ENCODE data around the gene RPS6KB1.
"Not testable (repeated sequence)": the region's sequence is repeated elsewhere in the genome, so short reads cannot be mapped to it uniquely, and the experiment has no call there.

The RPS6KB1 gene

GRCh38 chr17:59892924-59893675, at the start of gene RPS6KB1, which contains the start of gene TUBD1:
RPS6KB1 (plus strand) TSS chr17:59893121; CDS start chr17:59893185, 64 bp downstream.
TUBD1 (minus strand) TSS chr17:59892943; CDS start chr17:59891002, 1,941 bp downstream.
- DNase-seq (ENCODE audit: low read depth): peak; percentile 84

GRCh38 chr17:59844884-59845594, 47.9 kb upstream of the RPS6KB1 start:
- DNase-seq (ENCODE audit: low read depth): no peak

GRCh38 chr17:59845595-59846393, 47.1 kb upstream of the RPS6KB1 start:
- DNase-seq (ENCODE audit: low read depth): no peak

GRCh38 chr17:59846394-59847165, 46.3 kb upstream of the RPS6KB1 start:
- DNase-seq (ENCODE audit: low read depth): no peak

GRCh38 chr17:59848385-59848668, 44.6 kb upstream of the RPS6KB1 start:
- DNase-seq (ENCODE audit: low read depth): no peak

DNA sequence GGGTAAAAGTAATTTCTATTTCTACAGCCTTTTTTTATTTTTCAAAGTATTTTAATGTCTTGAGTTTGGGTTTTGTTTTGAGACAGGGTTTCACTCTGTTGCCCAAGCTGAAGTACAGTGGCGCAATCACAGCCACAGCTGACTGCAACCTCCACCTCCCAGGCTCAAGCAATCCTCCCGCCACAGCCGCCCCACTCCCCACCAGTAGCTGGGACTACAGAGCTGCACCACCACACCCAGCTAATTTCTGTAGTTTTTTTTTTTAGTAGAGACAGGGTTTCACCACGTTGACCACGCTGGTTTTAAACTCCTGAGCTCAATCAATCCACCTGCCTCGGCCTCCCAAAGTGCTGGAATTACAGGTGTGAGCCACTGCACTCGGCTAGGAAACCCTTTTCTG, 44.1 kb upstream of the RPS6KB1 start:
- DNase-seq (ENCODE audit: low read depth): no peak

DNA sequence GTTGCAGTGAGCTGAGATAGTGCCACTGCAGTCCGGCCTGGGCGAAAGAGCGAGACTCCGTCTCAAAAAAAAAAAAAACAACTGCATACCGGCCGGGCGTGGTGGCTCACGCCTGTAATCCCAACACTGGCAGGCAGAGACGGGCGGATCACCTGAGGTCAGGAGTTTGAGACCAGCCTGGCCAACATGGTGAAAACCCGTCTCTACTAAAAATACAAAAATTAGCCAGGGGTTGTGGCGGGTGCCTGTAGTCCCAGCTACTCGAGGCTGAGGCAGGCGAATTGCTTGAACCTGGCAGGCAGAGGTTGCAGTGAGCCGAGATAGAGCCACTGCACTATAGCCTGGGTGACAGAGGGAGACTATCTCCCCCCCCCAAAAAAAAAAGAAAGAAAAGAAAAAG, 42.6 kb upstream of the RPS6KB1 start:
- DNase-seq (ENCODE audit: low read depth): not testable (repeated sequence)

- no peak for DNase-seq (ENCODE audit: low read depth)
Measured at GRCh38 chr17:59851439-59852375, 41.2 kb upstream of the RPS6KB1 start.

DNA sequence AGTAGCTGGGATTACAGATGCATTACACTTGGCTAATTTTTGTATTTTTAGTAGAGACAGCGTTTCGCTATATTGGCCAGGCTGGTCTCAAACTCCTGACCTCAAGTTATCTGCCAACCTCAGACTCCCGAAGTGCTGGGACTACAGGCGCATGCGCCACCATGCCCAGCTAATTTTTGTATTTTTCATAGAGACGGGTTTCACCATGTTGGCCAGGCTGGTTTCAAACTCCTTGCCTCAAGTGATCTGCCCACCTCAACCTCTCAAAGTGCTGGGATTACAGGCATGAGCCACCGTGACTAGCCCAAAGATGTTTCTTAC, 40.1 kb upstream of the RPS6KB1 start:
- not testable (repeated sequence) for DNase-seq (ENCODE audit: low read depth)

DNA sequence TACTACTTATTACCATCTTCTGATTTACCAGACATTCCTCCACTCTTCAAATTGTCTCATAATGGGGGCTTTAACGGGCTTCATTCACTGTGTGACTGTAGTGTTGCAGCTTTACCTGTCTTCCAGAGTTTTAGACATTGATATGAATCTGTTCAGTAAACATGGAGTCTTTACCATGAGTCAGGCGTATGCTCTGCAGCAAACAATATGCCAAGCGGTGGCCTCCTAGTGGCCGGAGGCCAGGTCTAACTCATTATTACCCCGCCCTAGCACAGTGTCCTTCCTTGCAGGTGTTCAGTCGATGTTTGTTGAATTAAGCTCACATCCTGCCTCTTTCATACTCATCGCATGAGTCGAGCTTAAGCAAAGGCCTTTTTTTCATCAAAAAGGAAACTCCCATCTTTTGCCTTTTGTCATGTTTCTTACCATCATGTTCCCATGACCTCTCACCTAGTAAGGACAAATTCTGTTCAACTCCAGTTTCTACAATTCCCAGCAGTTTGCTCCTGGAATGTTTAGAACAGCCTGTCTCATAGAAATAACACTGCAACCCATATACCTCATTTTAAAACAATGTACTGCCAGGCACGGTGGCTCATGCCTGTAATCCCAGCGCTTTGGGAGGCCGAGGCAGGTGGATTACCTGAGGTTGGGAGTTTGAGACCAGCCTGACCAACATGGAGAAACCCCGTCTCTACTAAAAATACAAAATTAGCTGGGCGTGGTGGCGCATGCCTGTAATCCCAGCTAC, 39.6 kb upstream of the RPS6KB1 start:
- no peak for DNase-seq (ENCODE audit: low read depth)

GRCh38 chr17:59853919-59854729, 38.8 kb upstream of the RPS6KB1 start:
- DNase-seq (ENCODE audit: low read depth): not testable (repeated sequence)

GRCh38 chr17:59856859-59857794, 35.8 kb upstream of the RPS6KB1 start:
- DNase-seq (ENCODE audit: low read depth): no peak

GRCh38 chr17:59858167-59858816, 34.6 kb upstream of the RPS6KB1 start:
- no peak for DNase-seq (ENCODE audit: low read depth)

DNA sequence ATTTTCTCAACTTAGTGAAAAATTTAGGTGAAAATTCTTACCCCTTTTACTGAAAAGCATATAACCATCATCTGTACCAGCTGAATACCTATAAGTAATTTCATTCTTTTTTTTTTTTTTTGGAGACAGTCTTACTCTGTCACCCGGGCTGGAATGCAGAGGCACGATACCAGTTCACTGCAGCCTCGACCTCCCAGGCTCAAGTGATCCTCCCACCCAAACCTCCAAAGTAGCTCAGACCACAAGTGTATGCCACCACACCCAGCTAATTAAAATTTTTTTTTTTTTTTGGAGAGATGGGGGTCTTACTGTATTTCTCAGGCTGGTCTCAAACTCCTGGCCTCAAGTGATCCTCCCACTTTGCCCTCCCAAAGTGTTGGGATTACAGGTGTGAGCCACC, 34.0 kb upstream of the RPS6KB1 start:
- no peak for DNase-seq (ENCODE audit: low read depth)

DNA sequence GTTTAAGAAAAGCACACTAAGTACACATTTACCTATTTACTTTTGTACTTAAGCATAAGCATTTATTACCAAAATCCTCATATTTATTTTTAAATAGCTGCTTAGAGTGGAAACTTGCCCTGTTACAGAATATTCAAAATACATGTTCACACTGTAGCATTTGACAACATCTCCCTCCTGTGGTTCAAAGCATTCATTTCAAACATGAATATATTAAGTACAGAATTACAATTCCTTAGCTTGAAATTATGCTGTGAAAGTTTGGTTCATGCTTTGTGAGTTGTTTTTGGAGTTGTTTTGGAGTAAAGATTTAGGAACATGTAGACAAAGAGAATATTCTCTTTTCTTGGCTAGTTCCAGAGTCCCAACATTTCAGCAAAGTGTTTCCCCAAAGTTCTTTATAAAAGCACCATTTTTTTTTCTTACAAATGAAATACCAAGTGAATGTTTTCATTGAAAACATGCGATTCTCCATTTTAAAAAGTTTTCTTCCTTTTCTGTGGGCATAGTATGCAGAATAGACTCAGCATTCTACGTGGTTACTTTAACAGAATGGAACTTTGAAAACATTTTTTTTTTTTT, 33.4 kb upstream of the RPS6KB1 start:
- no peak for DNase-seq (ENCODE audit: low read depth)

GRCh38 chr17:59863616-59864015, 29.3 kb upstream of the RPS6KB1 start:
- no peak for DNase-seq (ENCODE audit: low read depth)

DNA sequence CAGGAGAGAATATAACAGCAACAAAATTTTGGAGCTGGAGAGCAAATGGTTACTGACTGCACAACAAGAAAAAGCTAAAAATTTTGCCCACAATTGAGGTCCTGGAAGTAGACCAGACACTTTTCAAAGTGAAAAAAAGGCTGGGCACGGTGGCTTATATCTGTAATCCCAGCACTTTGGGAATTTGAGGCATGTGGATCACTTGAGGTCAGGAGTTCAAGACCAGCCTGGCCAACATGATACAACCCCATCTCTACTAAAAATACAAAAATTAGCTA, 23.0 kb upstream of the RPS6KB1 start:
- no peak for DNase-seq (ENCODE audit: low read depth)

DNA sequence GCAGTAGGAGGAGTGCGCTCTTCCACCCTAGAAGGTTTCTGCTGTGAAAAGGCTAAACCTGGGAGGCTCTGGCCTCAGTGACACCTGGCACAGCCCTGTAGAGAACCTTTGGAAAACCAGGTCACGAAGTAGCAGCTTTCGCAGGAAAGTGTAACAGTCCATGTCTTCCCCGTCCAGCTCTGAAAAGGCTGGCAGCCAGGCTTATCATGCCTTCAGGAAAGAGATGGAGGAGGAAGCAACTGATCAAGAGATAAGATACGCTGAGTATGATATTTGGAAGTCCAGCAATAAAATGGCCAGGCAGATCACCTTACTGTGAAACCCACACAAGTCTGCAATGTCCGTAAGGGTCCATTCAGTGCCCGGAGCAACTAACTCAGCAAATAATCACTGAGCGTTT, 22.4 kb upstream of the RPS6KB1 start:
- DNase-seq (ENCODE audit: low read depth): no peak
